ENCODE results near the gene TWNK.

DNA sequence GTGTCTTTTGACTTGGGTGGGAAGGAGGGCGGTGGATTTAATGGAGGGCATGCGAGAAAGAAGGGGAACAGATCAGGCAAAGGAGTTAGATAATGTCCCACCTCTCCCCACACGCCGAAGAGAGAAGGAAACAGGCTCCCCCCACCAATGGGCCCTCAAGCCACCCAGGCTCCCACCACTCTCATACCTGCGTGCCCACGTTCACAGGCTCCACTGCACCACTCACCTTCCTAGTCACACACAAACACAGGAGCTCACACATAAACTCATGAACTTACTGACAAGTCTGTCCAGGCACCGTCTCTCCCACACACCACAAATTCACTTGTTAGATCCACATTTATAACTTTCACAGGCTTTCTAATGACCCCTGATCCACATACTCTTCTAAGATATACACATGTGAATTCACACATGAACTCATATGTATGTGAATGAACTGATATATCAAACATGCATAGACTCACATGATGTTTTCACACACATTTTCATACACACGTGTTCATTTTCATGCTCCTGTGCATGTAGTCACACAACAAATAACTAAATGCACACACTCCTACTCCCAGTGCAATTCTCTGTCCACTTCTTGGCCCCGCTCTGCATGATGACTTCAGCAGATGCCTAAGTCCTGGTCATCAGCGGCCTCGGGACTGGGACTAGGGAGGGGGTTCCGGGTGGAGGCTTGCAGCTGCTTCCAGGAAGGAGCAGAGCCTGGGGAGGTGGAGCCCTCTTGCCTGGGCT lies 13.7 kb downstream of the TWNK start:
- TF ChIP-seq POLR2A (IDR thresholded peaks at IDR 0.05; ENCODE audit: low read depth, low read length), result no peak
- no peak for TF ChIP-seq POLR2AphosphoS5 (IDR thresholded peaks at IDR 0.05; ENCODE audit: low read depth, low read length)

All from GM12892 (cell line).